Measurements from ENCODE around the gene NPPA.

DNA sequence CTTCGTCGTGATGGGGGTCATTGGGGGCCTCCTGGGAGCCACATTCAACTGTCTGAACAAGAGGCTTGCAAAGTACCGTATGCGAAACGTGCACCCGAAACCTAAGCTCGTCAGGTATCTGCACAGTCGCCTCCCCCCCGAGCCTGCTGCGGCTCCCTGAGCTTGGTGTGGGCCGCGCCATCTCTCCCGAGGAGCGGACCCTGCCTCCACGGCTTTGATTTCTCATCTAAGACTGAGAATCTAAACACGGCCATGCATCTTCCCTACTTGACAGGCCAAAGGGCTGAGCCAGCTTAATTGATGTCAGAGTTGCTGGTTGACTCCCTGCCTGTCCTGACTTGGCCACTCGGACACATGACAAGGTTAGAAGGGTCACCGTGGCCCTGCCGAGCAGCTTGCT is 19.1 kb downstream of the NPPA start:
- TF ChIP-seq CTCF (IDR thresholded peaks at IDR 0.05) (no peak), ZFX (IDR thresholded peaks at IDR 0.05; ENCODE audit: borderline replicate concordance) (no peak)

Measured in 22Rv1 (cell line).